OCI-LY3 (cell line): Measurements from ENCODE around the gene FBXW7.

ENCODE experiments used
- H2AFZ ChIP-seq: fragments of 200-600, 300-600 bp; shearing (Covaris generic); 2 replicates; pipeline ENCODE4 v1.6.0; 2014; ENCODE audit warnings: antibody characterized with exemption, low read depth, low read length
- H3K27ac ChIP-seq: fragments of 200-600, 300-600 bp; sonication (generic); 2 replicates; pipeline ENCODE4 v1.5.1; 2014; ENCODE audit warnings: mild to moderate bottlenecking, low read length, moderate library complexity, mixed read lengths
- H3K27me3 ChIP-seq: fragments of 200-600, 300-600 bp; sonication (generic); 2 replicates; pipeline ENCODE4 v1.6.1; 2014; ENCODE audit warnings: low read depth, low read length, mixed read lengths
- H3K36me3 ChIP-seq: fragments of 200-600, 300-600 bp; sonication (generic); replicated peaks from 2 replicates; pipeline ENCODE3; 2014; ENCODE audit warnings: low read depth, low read length, mixed read lengths
- H3K4me1 ChIP-seq: fragments of 300-600, 200-600 bp; sonication (generic); 2 replicates; pipeline ENCODE4 v1.6.1; 2014; ENCODE audit warnings: low read length, mixed read lengths
- H3K4me2 ChIP-seq: fragments of 200-600, 300-600 bp; sonication (generic); 2 replicates; pipeline ENCODE4 v1.6.1; 2014; ENCODE audit warnings: low read length, mixed read lengths
- H3K4me3 ChIP-seq: fragments of 300-600, 200-600 bp; sonication (generic); 2 replicates; pipeline ENCODE4 v1.5.1; 2014; ENCODE audit warnings: antibody characterized with exemption, mild to moderate bottlenecking, low read length, moderate library complexity
- H3K79me2 ChIP-seq: fragments of 300-600, 200-600 bp; shearing (Covaris generic); 2 replicates; pipeline ENCODE4 v1.6.1; 2014; ENCODE audit warnings: mild to moderate bottlenecking, low read length, mixed read lengths
- H3K9ac ChIP-seq: fragments of 300-600, 200-600 bp; shearing (Covaris generic); 2 replicates; pipeline ENCODE4 v1.6.0; 2014; ENCODE audit warnings: mild to moderate bottlenecking, low read length, moderate library complexity
- H3K9me3 ChIP-seq: fragments of 200-600, 300-600 bp; shearing (Covaris generic); 2 replicates; pipeline ENCODE4 v1.6.1; 2014; ENCODE audit warnings: low read length, mixed read lengths; ENCODE audit not compliant: insufficient read depth
- H4K20me1 ChIP-seq: fragments of 200-600, 300-600 bp; sonication (generic); 2 replicates; pipeline ENCODE4 v1.6.1; 2016; ENCODE audit warnings: low read length, mixed read lengths; ENCODE audit not compliant: insufficient read depth
- EZH2phosphoT487 ChIP-seq: fragments of 200-600 bp; shearing (Covaris generic); IDR thresholded peaks from 2 replicates; pipeline ENCODE4 v1.6.1; 2018; ENCODE audit warnings: antibody characterized with exemption, mixed run types, low read depth
- TF ChIP-seq, protein P1 (sequence below): fragments of 200-600, 300-600 bp; sonication (generic); IDR thresholded peaks from 2 replicates; pipeline ENCODE4 v1.5.1; 2014; ENCODE audit warnings: antibody characterized with exemption, low read length, low read depth

Gene FBXW7

DNA sequence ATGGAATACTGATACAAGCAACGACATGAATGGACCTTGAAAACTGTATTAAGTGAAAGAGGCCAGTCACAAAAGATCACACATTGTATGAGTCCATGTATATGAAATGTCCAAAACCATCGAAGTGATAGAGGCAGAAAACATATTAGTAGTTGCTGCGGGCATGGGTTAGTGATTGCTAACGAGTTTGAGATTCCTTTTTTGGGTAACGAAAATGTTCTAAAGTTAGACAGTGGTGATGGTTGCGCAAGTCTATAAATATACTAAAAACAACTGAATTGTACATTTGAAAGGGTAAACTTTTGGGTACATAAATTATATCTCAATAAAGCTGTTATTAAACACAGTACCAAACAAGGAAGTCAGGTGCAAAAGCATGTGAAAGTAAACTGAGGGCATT is 234.5 kb downstream of the FBXW7 start:
- Histone ChIP-seq H3K9ac (no peak overlapping the region), H3K36me3 (no peaks in the 10 kb centered on the region), H3K9me3 (no peaks in the 10 kb centered on the region), H3K79me2 (no peaks in the 10 kb centered on the region), H3K4me2 (no peak overlapping the region), H3K4me1 (peaks cover 23% of the 10 kb centered on the region), H3K27me3 (no peaks in the 10 kb centered on the region), H2AFZ (no peak overlapping the region), H4K20me1 (no peaks in the 10 kb centered on the region), H3K27ac (no peak overlapping the region), H3K4me3 (no peak overlapping the region)
- TF ChIP-seq, protein P1, sequence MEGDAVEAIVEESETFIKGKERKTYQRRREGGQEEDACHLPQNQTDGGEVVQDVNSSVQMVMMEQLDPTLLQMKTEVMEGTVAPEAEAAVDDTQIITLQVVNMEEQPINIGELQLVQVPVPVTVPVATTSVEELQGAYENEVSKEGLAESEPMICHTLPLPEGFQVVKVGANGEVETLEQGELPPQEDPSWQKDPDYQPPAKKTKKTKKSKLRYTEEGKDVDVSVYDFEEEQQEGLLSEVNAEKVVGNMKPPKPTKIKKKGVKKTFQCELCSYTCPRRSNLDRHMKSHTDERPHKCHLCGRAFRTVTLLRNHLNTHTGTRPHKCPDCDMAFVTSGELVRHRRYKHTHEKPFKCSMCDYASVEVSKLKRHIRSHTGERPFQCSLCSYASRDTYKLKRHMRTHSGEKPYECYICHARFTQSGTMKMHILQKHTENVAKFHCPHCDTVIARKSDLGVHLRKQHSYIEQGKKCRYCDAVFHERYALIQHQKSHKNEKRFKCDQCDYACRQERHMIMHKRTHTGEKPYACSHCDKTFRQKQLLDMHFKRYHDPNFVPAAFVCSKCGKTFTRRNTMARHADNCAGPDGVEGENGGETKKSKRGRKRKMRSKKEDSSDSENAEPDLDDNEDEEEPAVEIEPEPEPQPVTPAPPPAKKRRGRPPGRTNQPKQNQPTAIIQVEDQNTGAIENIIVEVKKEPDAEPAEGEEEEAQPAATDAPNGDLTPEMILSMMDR, result no peak
- TF ChIP-seq EZH2phosphoT487, result no peak

DNA sequence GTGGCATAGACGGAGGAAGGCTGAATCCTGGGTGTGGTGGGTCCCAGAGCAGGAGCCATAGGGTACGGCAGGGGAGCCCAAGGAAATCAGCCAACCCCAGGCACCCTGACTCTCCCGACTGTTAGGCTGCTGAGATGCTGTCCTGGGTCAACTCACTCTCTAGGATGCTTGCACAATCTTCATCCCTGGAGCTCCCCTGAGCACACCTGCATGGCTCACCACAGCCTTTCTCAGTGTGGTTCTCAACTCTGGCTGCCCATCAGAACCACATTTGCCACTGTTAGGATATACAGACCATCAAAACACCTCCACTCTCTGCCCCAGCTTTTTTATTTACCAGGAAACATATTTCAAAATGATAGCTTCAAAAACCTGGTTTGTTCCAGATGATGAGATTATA is 236.3 kb downstream of the FBXW7 start:
- no peak overlapping the region for H3K4me3 ChIP-seq
- no peaks in the 10 kb centered on the region for H3K27me3 ChIP-seq
- no peak overlapping the region for H3K9ac ChIP-seq
- no peak overlapping the region for H3K27ac ChIP-seq
- no peak for TF ChIP-seq EZH2phosphoT487
- TF ChIP-seq, protein P1, result no peak
- H3K4me1 ChIP-seq, result peaks cover 14% of the 10 kb centered on the region
- no peaks in the 10 kb centered on the region for H4K20me1 ChIP-seq
- no peaks in the 10 kb centered on the region for H3K79me2 ChIP-seq
- H3K36me3 ChIP-seq, result no peaks in the 10 kb centered on the region
- H3K4me2 ChIP-seq, result no peak overlapping the region
- no peak overlapping the region for H2AFZ ChIP-seq
- no peaks in the 10 kb centered on the region for H3K9me3 ChIP-seq

DNA sequence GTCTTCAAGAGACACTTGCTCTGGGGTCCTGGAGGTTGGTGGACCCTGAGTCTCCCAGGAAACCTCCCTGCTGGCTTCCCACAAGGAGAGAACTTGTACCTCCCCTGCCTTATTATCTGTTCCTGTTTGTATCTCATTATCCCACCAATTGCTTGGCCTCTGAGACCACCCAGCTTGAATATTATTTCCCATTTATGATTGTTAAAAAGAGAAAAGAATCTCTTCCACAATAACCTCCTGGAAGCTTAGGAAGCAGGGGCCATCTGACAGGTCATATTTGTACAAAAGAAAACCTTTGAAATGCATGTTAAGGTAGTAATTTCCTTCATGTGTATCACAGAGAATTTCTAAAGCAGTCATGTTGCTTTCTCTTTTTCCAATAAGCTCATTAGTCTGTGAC is 239.5 kb downstream of the FBXW7 start:
- Histone ChIP-seq H3K4me3 (no peak overlapping the region), H2AFZ (no peak overlapping the region), H3K9me3 (no peaks in the 10 kb centered on the region), H3K4me1 (no peaks in the 10 kb centered on the region), H3K79me2 (no peaks in the 10 kb centered on the region), H3K9ac (no peak overlapping the region), H4K20me1 (no peaks in the 10 kb centered on the region), H3K4me2 (no peak overlapping the region), H3K27ac (no peak overlapping the region), H3K36me3 (no peaks in the 10 kb centered on the region), H3K27me3 (no peaks in the 10 kb centered on the region)
- TF ChIP-seq EZH2phosphoT487, result no peak
- TF ChIP-seq, protein P1, result no peak

DNA sequence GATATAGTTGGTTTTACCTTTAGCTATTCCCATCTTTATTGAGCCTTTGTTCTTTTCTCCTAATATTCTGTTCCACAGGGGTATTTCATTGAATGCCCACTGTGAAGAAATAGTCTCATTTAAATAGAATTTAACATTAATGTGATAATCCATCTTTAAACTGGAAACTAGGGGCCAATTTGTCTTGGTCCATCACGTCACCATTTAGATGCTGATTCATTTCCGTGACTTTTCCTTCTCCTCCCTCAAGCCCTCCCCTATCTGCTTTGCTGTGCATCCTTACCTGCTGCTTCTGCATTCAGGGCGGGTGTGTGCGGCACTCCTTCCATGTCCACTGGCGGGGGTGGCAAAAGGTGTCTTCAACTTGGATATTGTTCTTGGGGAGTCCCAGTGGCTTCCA is 241.1 kb downstream of the FBXW7 start:
- Histone ChIP-seq H2AFZ (no peak overlapping the region), H4K20me1 (no peaks in the 10 kb centered on the region), H3K9me3 (no peaks in the 10 kb centered on the region), H3K27me3 (no peaks in the 10 kb centered on the region), H3K4me1 (no peaks in the 10 kb centered on the region), H3K4me2 (no peak overlapping the region), H3K27ac (no peak overlapping the region), H3K4me3 (no peak overlapping the region), H3K79me2 (no peaks in the 10 kb centered on the region), H3K36me3 (no peaks in the 10 kb centered on the region), H3K9ac (no peak overlapping the region)
- TF ChIP-seq, protein P1, result no peak
- TF ChIP-seq EZH2phosphoT487, result no peak
